Pancreas (tissue), 10 donors: Measurements from ENCODE around the gene SSR3. TPM values are rescaled to one million over a fixed set of nuclear protein-coding genes. Genes with fewer than 3 reads are reported as not detected.
A peak's percentile ranks its signal among the peaks of the same experiment; 100 is the strongest.

Source experiments
- ATAC-seq, 4 donors: fragments of 200-7000 bp; cut with Tn5 transposase; one replicate each; pipeline versions ENCODE4 v1.8.0 to v1.9.1; 2020; ENCODE audit warnings: mild to moderate bottlenecking in 4 of 4, moderate library complexity in 4 of 4
- DNase-seq, 6 donors: peaks; one replicate each; pipeline ENCODE4 v3.0.0-alpha.2; 2020
- FAIRE-seq: peaks from 2 replicates; lab custom pipeline; 2012; peaks lifted over from hg19 to GRCh38; lab: Jason Lieb, UNC
- H3K27ac ChIP-seq, 4 donors: fragments of 200-600 bp; sonication (generic); 1 replicate in 3 of 4; 2 replicates in 1 of 4; pipeline versions ENCODE4 v1.5.0 to v1.8.0; 2020
- H3K27me3 ChIP-seq, 4 donors: fragments of 200-600 bp; one replicate each; pipeline ENCODE4 v1.8.0; 2021
- H3K36me3 ChIP-seq, 3 donors: fragments of 200-600 bp; sonication (generic) in 1 of 3; one replicate each; pipeline versions ENCODE4 v1.5.0 to v1.8.0; 2020 to 2021
- H3K4me1 ChIP-seq, 3 donors: fragments of 200-600 bp; one replicate each; pipeline ENCODE4 v1.8.0; 2021
- H3K4me3 ChIP-seq, 4 donors: fragments of 200-600 bp; sonication (generic) in 2 of 4; one replicate each; pipeline versions ENCODE4 v1.5.0 to v1.8.0; 2020 to 2021
- H3K9me3 ChIP-seq, 4 donors: fragments of 200-600 bp; one replicate each; pipeline ENCODE4 v1.8.0; 2021
- WGBS, 2 donors: extraction: QIAGEN DNeasy Blood & Tissue Kit; methylation state at CpG; one replicate each; pipeline ENCODE4 v1.1.7; 2013; 5-methylcytosine and 5-hydroxymethylcytosine counted together
- intact Hi-C, 3 donors: fragments of 100-400 bp; cut with DNase I; formaldehyde crosslinking; loops; one replicate each; pipeline versions ENCODE4 v1.11.1 to v1.14.2; 2022
- polyA plus RNA-seq, 2 donors: library from polyadenylated mRNA; stranded (reverse); fragments of 200-250 nt; gene quantifications; one replicate each; pipeline ENCODE4 v1.2.3, GENCODE V29; 2013
- total RNA-seq, 6 donors: library from RNA; stranded (reverse); fragmentation: NEBNext Ultra II Directional in 4 of 6; extraction: Animal tissue kit (Norgen Biotek cat#: 25700) in 4 of 6; gene quantifications; one replicate each; pipeline versions ENCODE4 v1.2.1 to v1.2.4, GENCODE V29; 2021 to 2023
- TF ChIP-seq, protein P1 (sequence below), 4 donors: fragments of 200-600 bp; sonication (generic) in 3 of 4; IDR thresholded peaks; one replicate each; pipeline versions ENCODE4 v1.5.0 to v1.8.0; 2021; ENCODE audit warnings: antibody characterized with exemption in 4 of 4
- donor health status: healthy with polysubstance abuse.
- donor health status: DM: no; HTN: no; CAD: no; lungs with moderate emphysema.
- donor health status: DM: no; HTN: no; CAD: no.
- donor health status: control.
- donor health status: control.
- donor health status: Bipolar disorder and iron deficiency.
- donor health status: DM: yes; HTN: yes; CAD: no.
- donor health status: DM: no; HTN: no; CAD: no.
- donor health status: DM: no; HTN: no; CAD: no.
- donor health status: DM: yes; HTN: yes; CAD: no.

SSR3 gene
- total and polyA plus RNA-seq, 8 donors: 91.5 to 251 (median 169) TPM

DNA sequence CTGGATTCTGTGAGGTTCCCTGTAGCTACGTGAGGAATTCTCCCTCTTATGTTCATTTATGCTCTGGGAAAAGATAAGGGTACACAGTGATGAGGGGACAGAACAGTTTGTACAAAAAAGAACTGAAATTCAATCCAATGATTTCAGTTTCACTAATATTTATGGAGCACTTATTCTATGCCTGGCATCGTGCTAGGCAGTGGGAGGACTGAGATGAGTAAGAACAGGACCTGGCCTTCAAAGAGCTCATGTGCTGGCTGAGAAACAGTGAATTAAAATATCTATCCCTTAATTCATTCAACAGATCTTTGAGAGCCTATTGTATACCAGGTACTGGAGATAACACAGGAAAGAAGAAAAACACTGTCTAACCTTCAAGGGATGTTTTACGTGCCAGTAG, 22.2 kb downstream of the SSR3 start:
- TF ChIP-seq, protein P1, sequence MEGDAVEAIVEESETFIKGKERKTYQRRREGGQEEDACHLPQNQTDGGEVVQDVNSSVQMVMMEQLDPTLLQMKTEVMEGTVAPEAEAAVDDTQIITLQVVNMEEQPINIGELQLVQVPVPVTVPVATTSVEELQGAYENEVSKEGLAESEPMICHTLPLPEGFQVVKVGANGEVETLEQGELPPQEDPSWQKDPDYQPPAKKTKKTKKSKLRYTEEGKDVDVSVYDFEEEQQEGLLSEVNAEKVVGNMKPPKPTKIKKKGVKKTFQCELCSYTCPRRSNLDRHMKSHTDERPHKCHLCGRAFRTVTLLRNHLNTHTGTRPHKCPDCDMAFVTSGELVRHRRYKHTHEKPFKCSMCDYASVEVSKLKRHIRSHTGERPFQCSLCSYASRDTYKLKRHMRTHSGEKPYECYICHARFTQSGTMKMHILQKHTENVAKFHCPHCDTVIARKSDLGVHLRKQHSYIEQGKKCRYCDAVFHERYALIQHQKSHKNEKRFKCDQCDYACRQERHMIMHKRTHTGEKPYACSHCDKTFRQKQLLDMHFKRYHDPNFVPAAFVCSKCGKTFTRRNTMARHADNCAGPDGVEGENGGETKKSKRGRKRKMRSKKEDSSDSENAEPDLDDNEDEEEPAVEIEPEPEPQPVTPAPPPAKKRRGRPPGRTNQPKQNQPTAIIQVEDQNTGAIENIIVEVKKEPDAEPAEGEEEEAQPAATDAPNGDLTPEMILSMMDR (IDR thresholded peaks at IDR 0.05): no peak
- Histone ChIP-seq H3K4me1 (peaks cover 14 to 25% (median 22%) of the 10 kb centered on the region in 3 donors), H3K27me3 (no peaks in the 10 kb centered on the region), H3K4me3 (no peak overlapping the region), H3K36me3 (no peaks in the 10 kb centered on the region), H3K27ac (peak overlapping the region in 1 of 4 donors; percentile 20), H3K9me3 (no peaks in the 10 kb centered on the region)
- FAIRE-seq: no peak
- WGBS, 2 donors: 50 to 51% methylated on average over 3 of the region's 3 CpGs
- no peak for ATAC-seq
- no peak for DNase-seq
- intact Hi-C loops: loop anchor here in 1 of 3 donors (10.0 kb wide), 1 partner anchor 602 kb away; no protein-coding TSS in a partner anchor

DNA sequence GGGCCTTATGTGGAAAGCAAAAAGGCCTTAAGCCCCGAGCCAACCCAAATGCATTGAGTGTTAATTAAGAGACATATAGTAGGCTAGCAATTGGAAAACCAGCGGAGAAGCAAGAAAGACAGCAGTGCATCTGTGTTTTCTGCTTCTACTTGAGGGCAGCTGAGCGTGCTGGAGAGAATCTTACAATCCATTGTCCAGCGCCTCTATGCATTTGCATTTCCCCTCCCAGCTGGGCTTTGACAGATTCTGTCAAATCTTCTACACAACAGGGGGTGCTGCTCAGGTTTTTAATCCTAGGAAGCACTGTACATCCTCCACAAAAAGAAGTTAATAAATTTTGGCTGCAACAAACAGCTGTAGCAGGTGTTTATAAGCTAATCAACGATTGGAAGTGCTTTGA, 23.9 kb downstream of the SSR3 start:
- no peak for DNase-seq
- H3K4me3 ChIP-seq: no peak overlapping the region
- H3K27me3 ChIP-seq: no peaks in the 10 kb centered on the region
- no peak overlapping the region for H3K27ac ChIP-seq
- TF ChIP-seq, protein P1 (IDR thresholded peaks at IDR 0.05): no peak
- intact Hi-C loops: loop anchor here in 1 of 3 donors (10.0 kb wide), 1 partner anchor 604 kb away; no protein-coding TSS in a partner anchor
- H3K9me3 ChIP-seq: no peaks in the 10 kb centered on the region
- ATAC-seq: no peak
- H3K4me1 ChIP-seq: peaks cover 7 to 15% (median 13%) of the 10 kb centered on the region in 3 donors
- no peak for FAIRE-seq
- no peaks in the 10 kb centered on the region for H3K36me3 ChIP-seq
- 86 to 89% methylated on average over 5 of the region's 5 CpGs for WGBS, 2 donors

DNA sequence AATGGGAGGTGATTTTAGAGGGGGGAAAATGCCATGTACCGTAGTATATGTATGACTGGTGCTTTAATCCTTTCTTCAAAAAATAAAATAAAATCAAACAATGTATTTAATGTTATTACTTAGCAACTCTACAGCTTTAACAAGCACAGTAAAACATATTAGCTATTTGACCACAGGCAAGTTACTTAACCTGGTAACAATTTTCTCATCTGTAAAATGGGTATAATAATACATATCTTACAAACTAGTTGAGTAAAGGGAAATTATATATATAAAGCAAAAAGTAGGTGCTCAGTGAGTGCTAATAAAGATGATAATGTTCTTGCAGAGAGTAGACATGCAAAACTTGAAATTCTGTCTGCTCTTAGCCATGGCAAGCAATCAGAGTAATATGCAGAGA, 27.9 kb downstream of the SSR3 start:
- WGBS, 2 donors: 95 to 100% methylated on average over 1 of the region's 1 CpG
- FAIRE-seq (no peak), DNase-seq (no peak), ATAC-seq (no peak)
- Histone ChIP-seq H3K4me1 (no peaks in the 10 kb centered on the region), H3K36me3 (no peaks in the 10 kb centered on the region), H3K27me3 (no peaks in the 10 kb centered on the region), H3K4me3 (no peak overlapping the region), H3K9me3 (no peaks in the 10 kb centered on the region), H3K27ac (no peak overlapping the region)
- TF ChIP-seq, protein P1 (IDR thresholded peaks at IDR 0.05): no peak
- intact Hi-C loops: no loop called here

DNA sequence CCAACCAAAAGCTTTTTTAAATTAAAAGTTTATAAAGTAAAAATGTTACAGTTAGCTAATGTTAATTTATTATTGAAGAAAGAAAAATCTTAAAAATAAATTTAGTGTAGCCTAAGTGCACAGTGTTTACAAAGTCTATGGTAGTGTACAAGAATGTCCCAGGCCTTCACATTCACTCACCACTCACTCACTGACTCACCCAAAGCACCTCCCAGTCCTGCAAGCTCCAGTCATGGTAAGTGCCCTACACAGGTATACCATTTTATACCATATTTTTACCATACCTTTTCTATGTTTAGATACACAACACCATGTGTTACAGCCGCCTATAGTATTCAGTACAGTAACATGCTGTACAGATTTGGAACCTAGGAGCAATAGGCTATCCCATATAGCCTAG, 29.1 kb downstream of the SSR3 start:
- H3K36me3 ChIP-seq: no peaks in the 10 kb centered on the region
- FAIRE-seq: no peak
- TF ChIP-seq, protein P1 (IDR thresholded peaks at IDR 0.05): no peak

DNA sequence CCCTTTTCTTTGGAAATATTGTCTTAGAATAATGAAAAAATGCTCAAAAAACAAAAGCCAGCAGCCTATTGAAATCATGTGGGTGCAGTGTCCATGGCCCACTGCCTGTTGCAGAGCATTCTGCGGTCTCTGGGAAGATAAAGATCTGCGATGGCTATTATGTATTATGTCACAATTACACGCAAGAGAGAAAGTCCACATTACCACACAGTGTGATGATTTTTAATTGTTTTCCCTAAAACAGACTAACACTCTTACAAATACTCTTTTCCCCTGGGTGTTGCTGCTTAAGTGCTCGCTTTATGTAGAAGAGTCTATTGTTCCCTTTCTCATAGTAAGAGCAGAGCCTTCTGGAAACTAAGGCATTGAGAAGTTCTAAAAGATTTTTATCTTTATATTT, 32.2 kb downstream of the SSR3 start:
- DNase-seq (no peak), FAIRE-seq (no peak), ATAC-seq (no peak)
- Histone ChIP-seq H3K27me3 (no peaks in the 10 kb centered on the region), H3K4me3 (no peak overlapping the region), H3K4me1 (no peaks in the 10 kb centered on the region), H3K9me3 (no peaks in the 10 kb centered on the region), H3K27ac (no peak overlapping the region), H3K36me3 (no peaks in the 10 kb centered on the region)
- intact Hi-C loops: no loop called here
- 93 to 94% methylated on average over 4 of the region's 4 CpGs for WGBS, 2 donors
- TF ChIP-seq, protein P1 (IDR thresholded peaks at IDR 0.05): no peak

More for the DNA sequence above, 29.1 kb downstream of the SSR3 start:
- DNase-seq (no peak), ATAC-seq (no peak)
- H3K27me3 ChIP-seq: no peaks in the 10 kb centered on the region
- no peaks in the 10 kb centered on the region for H3K9me3 ChIP-seq
- H3K4me1 ChIP-seq: no peaks in the 10 kb centered on the region
- no peak overlapping the region for H3K4me3 ChIP-seq
- WGBS, 2 donors: 95 to 97% methylated on average over 1 of the region's 1 CpG
- H3K27ac ChIP-seq: no peak overlapping the region
- intact Hi-C loops: no loop called here
